WTC11 (cell line): Measurements from ENCODE around the gene SELL. TPM values are rescaled to one million over a fixed set of nuclear protein-coding genes. Genes with fewer than 3 reads are reported as not detected.
"Not testable (repeated sequence)": the region's sequence is repeated elsewhere in the genome, so short reads cannot be mapped to it uniquely, and the experiment has no call there.

Experiments
- ATAC-seq: fragments of 200-7000 bp; cut with Tn5 transposase; 2 replicates; pipeline ENCODE4 v1.10.0; 2021; ENCODE audit warnings: mild to moderate bottlenecking, moderate library complexity
- CTCF ChIA-PET: fragments of 300-600 bp; sonication (Branson Sonifier 250); formaldehyde crosslinking; loops from one replicate; lab custom pipeline; 2021; ENCODE audit warnings: antibody characterized with exemption; lab: Charles Lee
- POLR2A ChIA-PET: fragments of 350-600 bp; sonication (Branson Sonifier 250); formaldehyde crosslinking; loops from one replicate; lab custom pipeline; 2021; ENCODE audit warnings: antibody characterized with exemption; lab: Charles Lee
- DNase-seq: peaks from one replicate; pipeline ENCODE4 v3.0.0; 2021; ENCODE audit warnings: low spot score
- H3K27ac Mint-ChIP-seq: 2 replicates; pipeline ENCODE4 v1.8.0; 2021; ENCODE audit warnings: mixed read lengths
- H3K27me3 Mint-ChIP-seq: 2 replicates; pipeline ENCODE4 v1.8.0; 2021; ENCODE audit warnings: low read depth, mild to moderate bottlenecking, moderate library complexity, mixed read lengths
- H3K36me3 Mint-ChIP-seq: 2 replicates; pipeline ENCODE4 v1.8.0; 2021; ENCODE audit warnings: mixed read lengths
- H3K4me1 Mint-ChIP-seq: 2 replicates; pipeline ENCODE4 v1.8.0; 2022; ENCODE audit warnings: mixed read lengths
- H3K4me3 Mint-ChIP-seq: 2 replicates; pipeline ENCODE4 v1.8.0; 2021; ENCODE audit warnings: mild to moderate bottlenecking, moderate library complexity, mixed read lengths
- H3K9me3 Mint-ChIP-seq: 2 replicates; pipeline ENCODE4 v1.8.0; 2021; ENCODE audit warnings: mixed read lengths
- ATF1 ChIP-seq: sonication (generic); formaldehyde crosslinking; IDR thresholded peaks from 2 replicates; pipeline ENCODE4 v1.8.1; 2023; ENCODE audit warnings: mild to moderate bottlenecking, moderate library complexity, missing genetic modification reagents
- CREM ChIP-seq: sonication (generic); formaldehyde crosslinking; IDR thresholded peaks from 2 replicates; pipeline ENCODE4 v1.8.1; 2022; ENCODE audit warnings: mild to moderate bottlenecking, missing genetic modification reagents, moderate library complexity
- FOXJ3 ChIP-seq: sonication (generic); formaldehyde crosslinking; IDR thresholded peaks from 2 replicates; pipeline ENCODE4 v1.9.0; 2021; ENCODE audit warnings: missing genetic modification reagents, mild to moderate bottlenecking, borderline replicate concordance
- FOXK1 ChIP-seq: sonication (generic); formaldehyde crosslinking; IDR thresholded peaks from 2 replicates; pipeline ENCODE4 v1.8.0; 2022; ENCODE audit warnings: mild to moderate bottlenecking, moderate library complexity, missing genetic modification reagents
- GRHL2 ChIP-seq: fragments of 250-450 bp; sonication (Bioruptor Pico); IDR thresholded peaks from 2 replicates; pipeline ENCODE4 v1.8.0; 2022; ENCODE audit warnings: mild to moderate bottlenecking, moderate library complexity; ENCODE audit not compliant: insufficient replicate concordance, severe bottlenecking
- GTF2I ChIP-seq: fragments of 250-450 bp; sonication (Bioruptor Pico); conservative IDR thresholded peaks from 2 replicates; pipeline ENCODE4 v1.4.0; 2021; ENCODE audit warnings: mild to moderate bottlenecking
- HMGA2 ChIP-seq: fragments of 250-450 bp; sonication (Bioruptor Pico); IDR thresholded peaks from 2 replicates; pipeline ENCODE4 v1.4.0; 2021; ENCODE audit warnings: mild to moderate bottlenecking, moderate library complexity
- JAZF1 ChIP-seq: fragments of 250-450 bp; sonication (Bioruptor Pico); IDR thresholded peaks from 2 replicates; pipeline ENCODE4 v1.9.0; 2021; ENCODE audit warnings: moderate library complexity, mild to moderate bottlenecking, inconsistent platforms
- JUN ChIP-seq: sonication (generic); formaldehyde crosslinking; IDR thresholded peaks from 2 replicates; pipeline ENCODE4 v1.8.0; 2023; ENCODE audit warnings: mild to moderate bottlenecking, missing genetic modification reagents
- KAT7 ChIP-seq: sonication (generic); formaldehyde crosslinking; IDR thresholded peaks from 2 replicates; pipeline ENCODE4 v1.8.1; 2023; ENCODE audit warnings: missing genetic modification reagents, mild to moderate bottlenecking, borderline replicate concordance
- MXD4 ChIP-seq: fragments of 250-450 bp; sonication (Bioruptor Pico); IDR thresholded peaks from 2 replicates; pipeline ENCODE4 v1.8.0; 2021; ENCODE audit warnings: mild to moderate bottlenecking, moderate library complexity, borderline replicate concordance
- NFATC4 ChIP-seq: fragments of 250-450 bp; sonication (Bioruptor Pico); IDR thresholded peaks from 2 replicates; pipeline ENCODE4 v1.9.0; 2021; ENCODE audit warnings: mild to moderate bottlenecking
- OVOL2 ChIP-seq: fragments of 250-450 bp; sonication (Bioruptor Pico); IDR thresholded peaks from 2 replicates; pipeline ENCODE4 v1.9.0; 2021; ENCODE audit warnings: mild to moderate bottlenecking, borderline replicate concordance
- RELA ChIP-seq: sonication (generic); formaldehyde crosslinking; IDR thresholded peaks from 2 replicates; pipeline ENCODE4 v1.8.1; 2022; ENCODE audit warnings: missing genetic modification reagents, mild to moderate bottlenecking, borderline replicate concordance
- RORB ChIP-seq: fragments of 250-450 bp; sonication (Bioruptor Pico); IDR thresholded peaks from 2 replicates; pipeline ENCODE4 v1.9.0; 2021; ENCODE audit warnings: mild to moderate bottlenecking
- SMAD3 ChIP-seq: sonication (generic); formaldehyde crosslinking; IDR thresholded peaks from 2 replicates; pipeline ENCODE4 v1.8.0; 2022; ENCODE audit warnings: missing genetic modification reagents, mild to moderate bottlenecking, borderline replicate concordance
- SP1 ChIP-seq: sonication (generic); formaldehyde crosslinking; conservative IDR thresholded peaks from 2 replicates; pipeline ENCODE4 v1.8.1; 2022; ENCODE audit warnings: missing genetic modification reagents
- TCF7 ChIP-seq: sonication (generic); formaldehyde crosslinking; IDR thresholded peaks from 2 replicates; pipeline ENCODE4 v1.8.0; 2022; ENCODE audit warnings: mild to moderate bottlenecking, low read depth, missing genetic modification reagents, moderate library complexity
- TEAD1 ChIP-seq: sonication (generic); formaldehyde crosslinking; IDR thresholded peaks from 2 replicates; pipeline ENCODE4 v1.8.0; 2022; ENCODE audit warnings: mild to moderate bottlenecking, missing genetic modification reagents
- TP53 ChIP-seq: sonication (generic); formaldehyde crosslinking; IDR thresholded peaks from 2 replicates; pipeline ENCODE4 v1.8.1; 2023; ENCODE audit warnings: mild to moderate bottlenecking, missing genetic modification reagents
- ZBTB21 ChIP-seq: sonication (generic); formaldehyde crosslinking; IDR thresholded peaks from 2 replicates; pipeline ENCODE4 v1.8.1; 2023; ENCODE audit warnings: mild to moderate bottlenecking, missing genetic modification reagents, borderline replicate concordance
- ZNF263 ChIP-seq: sonication (generic); formaldehyde crosslinking; IDR thresholded peaks from 2 replicates; pipeline ENCODE4 v1.8.1; 2022; ENCODE audit warnings: low read depth, mild to moderate bottlenecking, moderate library complexity, missing genetic modification reagents
- total RNA-seq: library from RNA; stranded (reverse); gene quantifications from 3 replicates; pipeline ENCODE4 v1.2.3, GENCODE V29; 2021
- TF ChIP-seq, protein P1 (sequence below): sonication (generic); formaldehyde crosslinking; IDR thresholded peaks from 2 replicates; pipeline ENCODE4 v1.8.0; 2023; ENCODE audit warnings: missing genetic modification reagents, mild to moderate bottlenecking, borderline replicate concordance
- TF ChIP-seq, protein P2 (sequence below): sonication (generic); formaldehyde crosslinking; IDR thresholded peaks from 2 replicates; pipeline ENCODE4 v1.8.0; 2022; ENCODE audit warnings: mild to moderate bottlenecking, missing genetic modification reagents
- TF ChIP-seq, protein P3 (sequence below): sonication (generic); formaldehyde crosslinking; IDR thresholded peaks from 2 replicates; pipeline ENCODE4 v1.8.0; 2022; ENCODE audit warnings: missing genetic modification reagents
- TF ChIP-seq, protein P4 (sequence below): sonication (generic); formaldehyde crosslinking; conservative IDR thresholded peaks from 2 replicates; pipeline ENCODE4 v1.8.1; 2022; ENCODE audit warnings: mild to moderate bottlenecking, missing genetic modification reagents

SELL gene
- total RNA-seq, 1 experiment from 2014 or later: 0.26 TPM

DNA sequence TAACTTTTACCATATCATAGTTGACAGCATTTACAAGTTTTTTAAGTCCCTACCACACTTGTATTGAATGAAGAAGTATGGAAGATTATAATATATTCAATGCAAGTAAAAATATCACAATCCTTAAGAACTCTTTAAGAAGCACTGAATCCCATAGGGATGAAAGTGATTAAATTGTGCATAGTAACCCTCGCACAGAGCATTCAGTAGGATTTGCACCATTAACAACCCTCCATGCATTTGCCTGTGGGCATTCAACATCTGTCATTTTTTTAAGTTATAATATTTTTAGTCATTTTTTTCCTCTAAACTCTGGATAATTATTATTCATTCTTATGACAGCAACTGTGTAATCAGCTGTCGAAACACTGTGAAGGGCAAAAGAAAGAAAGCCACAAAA, 12.3 kb upstream of the SELL start:
- no peak for DNase-seq
- no peaks in the 10 kb centered on the region for H3K27me3 Mint-ChIP-seq
- CTCF ChIA-PET: no interaction called here
- H3K4me1 Mint-ChIP-seq: no peaks in the 10 kb centered on the region
- no peaks in the 10 kb centered on the region for H3K36me3 Mint-ChIP-seq
- H3K4me3 Mint-ChIP-seq: no peak overlapping the region
- no peak for TF ChIP-seq RORB (CRISPR knock-in tag)
- TF ChIP-seq FOXJ3 (CRISPR knock-in tag): no peak
- no peak for TF ChIP-seq KAT7 (CRISPR knock-in tag)
- TF ChIP-seq FOXK1 (CRISPR knock-in tag): no peak
- TF ChIP-seq NFATC4: no peak
- TF ChIP-seq, protein P1, sequence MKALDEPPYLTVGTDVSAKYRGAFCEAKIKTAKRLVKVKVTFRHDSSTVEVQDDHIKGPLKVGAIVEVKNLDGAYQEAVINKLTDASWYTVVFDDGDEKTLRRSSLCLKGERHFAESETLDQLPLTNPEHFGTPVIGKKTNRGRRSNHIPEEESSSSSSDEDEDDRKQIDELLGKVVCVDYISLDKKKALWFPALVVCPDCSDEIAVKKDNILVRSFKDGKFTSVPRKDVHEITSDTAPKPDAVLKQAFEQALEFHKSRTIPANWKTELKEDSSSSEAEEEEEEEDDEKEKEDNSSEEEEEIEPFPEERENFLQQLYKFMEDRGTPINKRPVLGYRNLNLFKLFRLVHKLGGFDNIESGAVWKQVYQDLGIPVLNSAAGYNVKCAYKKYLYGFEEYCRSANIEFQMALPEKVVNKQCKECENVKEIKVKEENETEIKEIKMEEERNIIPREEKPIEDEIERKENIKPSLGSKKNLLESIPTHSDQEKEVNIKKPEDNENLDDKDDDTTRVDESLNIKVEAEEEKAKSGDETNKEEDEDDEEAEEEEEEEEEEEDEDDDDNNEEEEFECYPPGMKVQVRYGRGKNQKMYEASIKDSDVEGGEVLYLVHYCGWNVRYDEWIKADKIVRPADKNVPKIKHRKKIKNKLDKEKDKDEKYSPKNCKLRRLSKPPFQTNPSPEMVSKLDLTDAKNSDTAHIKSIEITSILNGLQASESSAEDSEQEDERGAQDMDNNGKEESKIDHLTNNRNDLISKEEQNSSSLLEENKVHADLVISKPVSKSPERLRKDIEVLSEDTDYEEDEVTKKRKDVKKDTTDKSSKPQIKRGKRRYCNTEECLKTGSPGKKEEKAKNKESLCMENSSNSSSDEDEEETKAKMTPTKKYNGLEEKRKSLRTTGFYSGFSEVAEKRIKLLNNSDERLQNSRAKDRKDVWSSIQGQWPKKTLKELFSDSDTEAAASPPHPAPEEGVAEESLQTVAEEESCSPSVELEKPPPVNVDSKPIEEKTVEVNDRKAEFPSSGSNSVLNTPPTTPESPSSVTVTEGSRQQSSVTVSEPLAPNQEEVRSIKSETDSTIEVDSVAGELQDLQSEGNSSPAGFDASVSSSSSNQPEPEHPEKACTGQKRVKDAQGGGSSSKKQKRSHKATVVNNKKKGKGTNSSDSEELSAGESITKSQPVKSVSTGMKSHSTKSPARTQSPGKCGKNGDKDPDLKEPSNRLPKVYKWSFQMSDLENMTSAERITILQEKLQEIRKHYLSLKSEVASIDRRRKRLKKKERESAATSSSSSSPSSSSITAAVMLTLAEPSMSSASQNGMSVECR: no peak
- no peak for TF ChIP-seq CREM (CRISPR knock-in tag)
- TF ChIP-seq GTF2I (CRISPR knock-in tag): no peak
- TF ChIP-seq SP1 (CRISPR knock-in tag): no peak
- no peak for TF ChIP-seq JAZF1 (CRISPR knock-in tag)
- TF ChIP-seq, protein P2, sequence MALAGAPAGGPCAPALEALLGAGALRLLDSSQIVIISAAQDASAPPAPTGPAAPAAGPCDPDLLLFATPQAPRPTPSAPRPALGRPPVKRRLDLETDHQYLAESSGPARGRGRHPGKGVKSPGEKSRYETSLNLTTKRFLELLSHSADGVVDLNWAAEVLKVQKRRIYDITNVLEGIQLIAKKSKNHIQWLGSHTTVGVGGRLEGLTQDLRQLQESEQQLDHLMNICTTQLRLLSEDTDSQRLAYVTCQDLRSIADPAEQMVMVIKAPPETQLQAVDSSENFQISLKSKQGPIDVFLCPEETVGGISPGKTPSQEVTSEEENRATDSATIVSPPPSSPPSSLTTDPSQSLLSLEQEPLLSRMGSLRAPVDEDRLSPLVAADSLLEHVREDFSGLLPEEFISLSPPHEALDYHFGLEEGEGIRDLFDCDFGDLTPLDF: no peak
- POLR2A ChIA-PET: no interaction called here
- H3K9me3 Mint-ChIP-seq: peaks cover 3% of the 10 kb centered on the region
- no peak for ATAC-seq
- no peak overlapping the region for H3K27ac Mint-ChIP-seq

DNA sequence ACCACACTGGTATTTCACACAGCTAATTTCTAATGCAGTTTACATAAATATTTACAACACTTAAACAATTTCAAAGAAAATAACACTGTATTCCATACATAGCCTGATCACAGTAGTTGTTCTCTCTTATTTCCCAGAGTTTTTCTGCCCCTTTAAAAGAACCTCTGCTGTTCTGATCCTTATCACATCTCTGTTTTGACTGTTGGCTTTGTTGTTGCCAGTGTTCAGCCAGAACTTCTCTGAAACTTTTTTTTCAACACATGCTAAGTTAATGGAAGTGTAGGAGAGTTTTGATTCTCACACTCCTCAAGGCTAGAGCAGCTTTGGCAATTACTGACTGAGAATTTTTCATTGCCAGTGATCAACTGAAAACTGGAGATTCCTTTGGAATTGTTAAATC, 11.4 kb upstream of the SELL start:
- DNase-seq (no peak), ATAC-seq (no peak)
- ChIA-PET POLR2A (no interaction called here), CTCF (interaction anchor here (1.0 kb wide), 1 partner anchor 11 kb away, joined by 4 read pairs; no protein-coding TSS in a partner anchor)
- no peaks in the 10 kb centered on the region for H3K36me3 Mint-ChIP-seq
- no peak overlapping the region for H3K27ac Mint-ChIP-seq
- H3K4me1 Mint-ChIP-seq: no peaks in the 10 kb centered on the region
- H3K4me3 Mint-ChIP-seq: no peak overlapping the region
- H3K9me3 Mint-ChIP-seq: peaks cover 13% of the 10 kb centered on the region
- TF ChIP-seq ZBTB21 (CRISPR knock-in tag): no peak
- TF ChIP-seq TP53 (CRISPR knock-in tag): no peak
- no peak for TF ChIP-seq ATF1 (CRISPR knock-in tag)
- no peak for TF ChIP-seq TCF7 (CRISPR knock-in tag)
- no peak for TF ChIP-seq SMAD3
- no peak for TF ChIP-seq KAT7 (CRISPR knock-in tag)
- TF ChIP-seq, protein P3, sequence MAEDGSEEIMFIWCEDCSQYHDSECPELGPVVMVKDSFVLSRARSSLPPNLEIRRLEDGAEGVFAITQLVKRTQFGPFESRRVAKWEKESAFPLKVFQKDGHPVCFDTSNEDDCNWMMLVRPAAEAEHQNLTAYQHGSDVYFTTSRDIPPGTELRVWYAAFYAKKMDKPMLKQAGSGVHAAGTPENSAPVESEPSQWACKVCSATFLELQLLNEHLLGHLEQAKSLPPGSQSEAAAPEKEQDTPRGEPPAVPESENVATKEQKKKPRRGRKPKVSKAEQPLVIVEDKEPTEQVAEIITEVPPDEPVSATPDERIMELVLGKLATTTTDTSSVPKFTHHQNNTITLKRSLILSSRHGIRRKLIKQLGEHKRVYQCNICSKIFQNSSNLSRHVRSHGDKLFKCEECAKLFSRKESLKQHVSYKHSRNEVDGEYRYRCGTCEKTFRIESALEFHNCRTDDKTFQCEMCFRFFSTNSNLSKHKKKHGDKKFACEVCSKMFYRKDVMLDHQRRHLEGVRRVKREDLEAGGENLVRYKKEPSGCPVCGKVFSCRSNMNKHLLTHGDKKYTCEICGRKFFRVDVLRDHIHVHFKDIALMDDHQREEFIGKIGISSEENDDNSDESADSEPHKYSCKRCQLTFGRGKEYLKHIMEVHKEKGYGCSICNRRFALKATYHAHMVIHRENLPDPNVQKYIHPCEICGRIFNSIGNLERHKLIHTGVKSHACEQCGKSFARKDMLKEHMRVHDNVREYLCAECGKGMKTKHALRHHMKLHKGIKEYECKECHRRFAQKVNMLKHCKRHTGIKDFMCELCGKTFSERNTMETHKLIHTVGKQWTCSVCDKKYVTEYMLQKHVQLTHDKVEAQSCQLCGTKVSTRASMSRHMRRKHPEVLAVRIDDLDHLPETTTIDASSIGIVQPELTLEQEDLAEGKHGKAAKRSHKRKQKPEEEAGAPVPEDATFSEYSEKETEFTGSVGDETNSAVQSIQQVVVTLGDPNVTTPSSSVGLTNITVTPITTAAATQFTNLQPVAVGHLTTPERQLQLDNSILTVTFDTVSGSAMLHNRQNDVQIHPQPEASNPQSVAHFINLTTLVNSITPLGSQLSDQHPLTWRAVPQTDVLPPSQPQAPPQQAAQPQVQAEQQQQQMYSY (CRISPR knock-in tag): no peak
- TF ChIP-seq OVOL2 (CRISPR knock-in tag): no peak
- no peak for TF ChIP-seq TEAD1 (CRISPR knock-in tag)
- TF ChIP-seq MXD4 (CRISPR knock-in tag): no peak
- TF ChIP-seq JUN (CRISPR knock-in tag): no peak
- TF ChIP-seq ZNF263 (CRISPR knock-in tag): no peak
- no peak for TF ChIP-seq NFATC4
- TF ChIP-seq GRHL2 (CRISPR knock-in tag): no peak
- no peak for TF ChIP-seq HMGA2 (CRISPR knock-in tag)
- TF ChIP-seq, protein P4, sequence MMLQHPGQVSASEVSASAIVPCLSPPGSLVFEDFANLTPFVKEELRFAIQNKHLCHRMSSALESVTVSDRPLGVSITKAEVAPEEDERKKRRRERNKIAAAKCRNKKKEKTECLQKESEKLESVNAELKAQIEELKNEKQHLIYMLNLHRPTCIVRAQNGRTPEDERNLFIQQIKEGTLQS (CRISPR knock-in tag): no peak
- TF ChIP-seq RELA (CRISPR knock-in tag): no peak
- no peaks in the 10 kb centered on the region for H3K27me3 Mint-ChIP-seq

DNA sequence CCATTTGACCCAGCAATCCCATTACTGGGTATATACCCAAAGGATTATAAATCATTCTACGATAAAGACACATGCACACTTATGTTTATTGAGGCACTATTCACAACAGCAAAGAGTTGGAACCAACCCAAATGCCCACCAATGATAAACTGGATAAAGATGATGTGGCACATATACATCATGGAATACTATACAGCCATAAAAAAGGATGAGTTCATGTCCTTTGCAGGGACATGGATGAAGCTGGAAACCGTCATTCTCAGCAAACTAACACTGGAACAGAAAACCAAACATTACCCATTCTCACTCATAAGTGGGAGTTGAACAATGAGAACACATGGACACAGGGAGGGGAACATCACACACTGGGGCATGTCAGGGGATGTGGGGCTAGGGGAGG, 3.7 kb upstream of the SELL start:
- peaks cover 12% of the 10 kb centered on the region; the same call in 1 of the 2 replicates for H3K27me3 Mint-ChIP-seq
- H3K27ac Mint-ChIP-seq: not testable (repeated sequence)

More for the DNA sequence above, 3.7 kb upstream of the SELL start:
- POLR2A ChIA-PET, H3K36me3 Mint-ChIP-seq, CTCF ChIA-PET, H3K4me1 Mint-ChIP-seq, H3K4me3 Mint-ChIP-seq, ATAC-seq, DNase-seq: not testable (repeated sequence)
- peaks cover 51% of the 10 kb centered on the region for H3K9me3 Mint-ChIP-seq
